GM12878 (cell line): ENCODE data around the gene ERCC5. TPM values are rescaled to one million over a fixed set of nuclear protein-coding genes. Genes with fewer than 3 reads are reported as not detected.

ENCODE experiments used
- BHLHE40 ChIP-seq, 2 experiments: fragments of 450-650 bp in 1 of 2; IDR thresholded peaks; 2 replicates each; pipeline ENCODE4 v1.6.1; 2011 to 2017; ENCODE audit warnings: low read depth in 2 of 2, borderline replicate concordance in 1 of 2, improper control_type of control experiment in 1 of 2, low read length in 1 of 2, mild to moderate bottlenecking in 1 of 2
- CREB1 ChIP-seq: IDR thresholded peaks from 2 replicates; pipeline ENCODE4 v1.6.1; 2012; ENCODE audit warnings: low read depth, mild to moderate bottlenecking, inconsistent platforms
- EP300 ChIP-seq, 2 experiments: fragments of 150-350 bp in 1 of 2; IDR thresholded peaks; 2 replicates each; pipeline ENCODE4 v1.6.1; 2011 to 2012; ENCODE audit warnings: low read depth in 2 of 2, low read length in 2 of 2, borderline replicate concordance in 1 of 2, improper control_type of control experiment in 1 of 2, inconsistent platforms in 1 of 2; ENCODE audit not compliant: control insufficient read depth in 1 of 2
- FOXK2 ChIP-seq: fragments of 450-650 bp; IDR thresholded peaks from 2 replicates; pipeline ENCODE4 v1.6.1; 2017; ENCODE audit warnings: mild to moderate bottlenecking, moderate library complexity
- HDGF ChIP-seq: fragments of 450-650 bp; IDR thresholded peaks from 2 replicates; pipeline ENCODE4 v1.6.1; 2016; ENCODE audit warnings: antibody characterized with exemption
- IKZF1 ChIP-seq: fragments of 450-650 bp; conservative IDR thresholded peaks from 2 replicates; pipeline ENCODE4 v1.6.1; 2017; ENCODE audit warnings: antibody characterized with exemption, mild to moderate bottlenecking
- KLF5 ChIP-seq: fragments of 450-650 bp; IDR thresholded peaks from 2 replicates; pipeline ENCODE4 v1.6.1; 2014; ENCODE audit warnings: mild to moderate bottlenecking; ENCODE audit not compliant: partially characterized antibody
- PML ChIP-seq: IDR thresholded peaks from 2 replicates; pipeline ENCODE4 v1.6.1; 2012; ENCODE audit warnings: low read length, inconsistent platforms
- SMARCA5 ChIP-seq: fragments of 450-650 bp; IDR thresholded peaks from 2 replicates; pipeline ENCODE4 v1.6.1; 2017; ENCODE audit warnings: mild to moderate bottlenecking
- SUZ12 ChIP-seq: fragments of 200-600 bp; sonication (generic); IDR thresholded peaks from one replicate; pipeline ENCODE4 v1.6.1; 2018; ENCODE audit warnings: antibody characterized with exemption, mild to moderate bottlenecking; ENCODE audit not compliant: unreplicated experiment
- YBX1 ChIP-seq: fragments of 450-650 bp; IDR thresholded peaks from 2 replicates; pipeline ENCODE4 v1.6.1; 2016; ENCODE audit warnings: antibody characterized with exemption
- ZNF207 ChIP-seq: fragments of 450-650 bp; IDR thresholded peaks from 2 replicates; pipeline ENCODE4 v1.6.1; 2014; ENCODE audit warnings: antibody characterized with exemption, mild to moderate bottlenecking, borderline replicate concordance
- polyA plus RNA-seq, 11 experiments: library from polyadenylated mRNA; depleted of rRNA in 4 of 11; unstranded in 6 of 11; stranded (reverse) in 5 of 11; fragments of >200 nt; fragmentation: Nextera tagmentation in 4 of 11; fragmentation: Illumina TruSeq in 1 of 11; extraction: Ambion mirVana in 4 of 11; extraction: Trizol in 1 of 11; gene quantifications; 1 replicate in 1 of 11; 2 replicates in 10 of 11; pipeline versions ENCODE4 v1.2.1 to v1.2.3, GENCODE V29; 2011 to 2016; ENCODE audit warnings: inconsistent platforms in 2 of 11, missing spikeins in 2 of 11, low read depth in 1 of 11
- total RNA-seq, 4 experiments: library from RNA; depleted of rRNA in 3 of 4; stranded (reverse); fragments of >200 nt in 3 of 4; fragmentation: Illumina TruSeq in 1 of 4; extraction: Trizol in 1 of 4; gene quantifications; 2 replicates each; pipeline versions ENCODE4 v1.2.1 to v1.2.3, GENCODE V29; 2013 to 2021
- TF ChIP-seq, protein P1 (sequence below): fragments of 450-650 bp; IDR thresholded peaks from 2 replicates; pipeline ENCODE4 v1.6.1; 2016; ENCODE audit warnings: mild to moderate bottlenecking, moderate library complexity, borderline replicate concordance
- TF ChIP-seq, protein P2 (sequence below): IDR thresholded peaks from 2 replicates; pipeline ENCODE4 v1.6.1; 2012; ENCODE audit warnings: improper control_type of control experiment, low read depth, low read length; ENCODE audit not compliant: insufficient replicate concordance
- TF ChIP-seq, protein P3 (sequence below): fragments of 450-650 bp; IDR thresholded peaks from 2 replicates; pipeline ENCODE4 v1.6.1; 2018; ENCODE audit warnings: borderline replicate concordance, mild to moderate bottlenecking; ENCODE audit not compliant: partially characterized antibody

ERCC5 gene
- total and polyA plus RNA-seq, 10 of the 15 experiments (the other 5 are each of a cell fraction or from before 2014, with no cell fraction given), result 11.7 to 59.2 (median 41.6) TPM

DNA sequence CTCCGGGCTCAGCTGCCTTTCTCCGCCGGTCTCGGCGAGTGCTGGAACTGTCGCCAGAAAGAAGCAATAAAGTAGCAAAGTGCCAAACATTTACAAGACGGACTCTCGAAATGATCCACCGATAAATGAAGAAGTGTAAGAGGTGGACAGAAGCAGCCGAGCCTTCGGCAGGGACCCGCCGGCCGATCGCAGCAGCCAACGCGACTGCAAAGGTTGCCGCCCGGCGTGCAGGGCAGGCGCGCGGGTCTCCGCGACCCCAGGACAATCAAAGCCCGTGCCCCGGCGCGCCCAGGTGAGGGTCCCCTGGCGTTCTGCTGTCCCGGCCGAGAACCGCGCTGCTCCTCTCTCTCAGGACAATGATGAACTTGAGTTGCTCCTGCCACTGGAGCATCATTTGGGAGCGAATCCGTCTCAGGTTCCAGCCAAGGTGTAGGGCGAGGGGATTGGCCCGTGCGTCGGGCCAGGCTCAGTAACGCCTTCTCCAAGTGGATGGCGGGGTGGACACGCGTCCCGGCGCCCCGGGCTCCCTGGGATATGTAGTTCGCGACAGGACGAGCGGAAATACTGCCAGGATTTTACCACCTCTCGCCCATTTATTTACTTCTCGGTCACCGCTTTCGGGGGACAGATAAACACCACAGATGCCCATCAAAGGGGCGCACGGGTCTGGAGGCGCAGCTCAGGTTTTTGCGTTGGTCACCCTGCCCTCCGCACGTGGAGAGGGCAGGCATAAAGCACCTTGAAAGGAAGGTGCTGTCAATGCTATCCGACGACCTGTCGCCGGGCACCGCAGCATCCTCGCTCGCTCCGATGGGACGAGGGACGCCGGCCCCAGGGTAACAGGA is 47.0 kb upstream of the ERCC5 start, which contains the start of the genes BIVM and POGLUT2 (continued):
- TF ChIP-seq, protein P1, sequence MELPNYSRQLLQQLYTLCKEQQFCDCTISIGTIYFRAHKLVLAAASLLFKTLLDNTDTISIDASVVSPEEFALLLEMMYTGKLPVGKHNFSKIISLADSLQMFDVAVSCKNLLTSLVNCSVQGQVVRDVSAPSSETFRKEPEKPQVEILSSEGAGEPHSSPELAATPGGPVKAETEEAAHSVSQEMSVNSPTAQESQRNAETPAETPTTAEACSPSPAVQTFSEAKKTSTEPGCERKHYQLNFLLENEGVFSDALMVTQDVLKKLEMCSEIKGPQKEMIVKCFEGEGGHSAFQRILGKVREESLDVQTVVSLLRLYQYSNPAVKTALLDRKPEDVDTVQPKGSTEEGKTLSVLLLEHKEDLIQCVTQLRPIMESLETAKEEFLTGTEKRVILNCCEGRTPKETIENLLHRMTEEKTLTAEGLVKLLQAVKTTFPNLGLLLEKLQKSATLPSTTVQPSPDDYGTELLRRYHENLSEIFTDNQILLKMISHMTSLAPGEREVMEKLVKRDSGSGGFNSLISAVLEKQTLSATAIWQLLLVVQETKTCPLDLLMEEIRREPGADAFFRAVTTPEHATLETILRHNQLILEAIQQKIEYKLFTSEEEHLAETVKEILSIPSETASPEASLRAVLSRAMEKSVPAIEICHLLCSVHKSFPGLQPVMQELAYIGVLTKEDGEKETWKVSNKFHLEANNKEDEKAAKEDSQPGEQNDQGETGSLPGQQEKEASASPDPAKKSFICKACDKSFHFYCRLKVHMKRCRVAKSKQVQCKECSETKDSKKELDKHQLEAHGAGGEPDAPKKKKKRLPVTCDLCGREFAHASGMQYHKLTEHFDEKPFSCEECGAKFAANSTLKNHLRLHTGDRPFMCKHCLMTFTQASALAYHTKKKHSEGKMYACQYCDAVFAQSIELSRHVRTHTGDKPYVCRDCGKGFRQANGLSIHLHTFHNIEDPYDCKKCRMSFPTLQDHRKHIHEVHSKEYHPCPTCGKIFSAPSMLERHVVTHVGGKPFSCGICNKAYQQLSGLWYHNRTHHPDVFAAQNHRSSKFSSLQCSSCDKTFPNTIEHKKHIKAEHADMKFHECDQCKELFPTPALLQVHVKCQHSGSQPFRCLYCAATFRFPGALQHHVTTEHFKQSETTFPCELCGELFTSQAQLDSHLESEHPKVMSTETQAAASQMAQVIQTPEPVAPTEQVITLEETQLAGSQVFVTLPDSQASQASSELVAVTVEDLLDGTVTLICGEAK, result peak; percentile 47; the same call in 1 of the 2 replicates
- no peak for TF ChIP-seq FOXK2
- no peak for TF ChIP-seq SUZ12
- TF ChIP-seq PML, result no peak
- no peak for TF ChIP-seq EP300 (IDR thresholded peaks at IDR 0.05; ENCODE audit: borderline replicate concordance in 1 of 2, control insufficient read depth in 1 of 2, low read depth in 2 of 2, low read length in 2 of 2)
- peak in 1 of 2 experiments; percentile 66; a peak in 2 of 4 replicates for TF ChIP-seq BHLHE40 (IDR thresholded peaks at IDR 0.05; ENCODE audit: borderline replicate concordance in 1 of 2, low read depth in 2 of 2, low read length in 1 of 2)
- TF ChIP-seq, protein P2, sequence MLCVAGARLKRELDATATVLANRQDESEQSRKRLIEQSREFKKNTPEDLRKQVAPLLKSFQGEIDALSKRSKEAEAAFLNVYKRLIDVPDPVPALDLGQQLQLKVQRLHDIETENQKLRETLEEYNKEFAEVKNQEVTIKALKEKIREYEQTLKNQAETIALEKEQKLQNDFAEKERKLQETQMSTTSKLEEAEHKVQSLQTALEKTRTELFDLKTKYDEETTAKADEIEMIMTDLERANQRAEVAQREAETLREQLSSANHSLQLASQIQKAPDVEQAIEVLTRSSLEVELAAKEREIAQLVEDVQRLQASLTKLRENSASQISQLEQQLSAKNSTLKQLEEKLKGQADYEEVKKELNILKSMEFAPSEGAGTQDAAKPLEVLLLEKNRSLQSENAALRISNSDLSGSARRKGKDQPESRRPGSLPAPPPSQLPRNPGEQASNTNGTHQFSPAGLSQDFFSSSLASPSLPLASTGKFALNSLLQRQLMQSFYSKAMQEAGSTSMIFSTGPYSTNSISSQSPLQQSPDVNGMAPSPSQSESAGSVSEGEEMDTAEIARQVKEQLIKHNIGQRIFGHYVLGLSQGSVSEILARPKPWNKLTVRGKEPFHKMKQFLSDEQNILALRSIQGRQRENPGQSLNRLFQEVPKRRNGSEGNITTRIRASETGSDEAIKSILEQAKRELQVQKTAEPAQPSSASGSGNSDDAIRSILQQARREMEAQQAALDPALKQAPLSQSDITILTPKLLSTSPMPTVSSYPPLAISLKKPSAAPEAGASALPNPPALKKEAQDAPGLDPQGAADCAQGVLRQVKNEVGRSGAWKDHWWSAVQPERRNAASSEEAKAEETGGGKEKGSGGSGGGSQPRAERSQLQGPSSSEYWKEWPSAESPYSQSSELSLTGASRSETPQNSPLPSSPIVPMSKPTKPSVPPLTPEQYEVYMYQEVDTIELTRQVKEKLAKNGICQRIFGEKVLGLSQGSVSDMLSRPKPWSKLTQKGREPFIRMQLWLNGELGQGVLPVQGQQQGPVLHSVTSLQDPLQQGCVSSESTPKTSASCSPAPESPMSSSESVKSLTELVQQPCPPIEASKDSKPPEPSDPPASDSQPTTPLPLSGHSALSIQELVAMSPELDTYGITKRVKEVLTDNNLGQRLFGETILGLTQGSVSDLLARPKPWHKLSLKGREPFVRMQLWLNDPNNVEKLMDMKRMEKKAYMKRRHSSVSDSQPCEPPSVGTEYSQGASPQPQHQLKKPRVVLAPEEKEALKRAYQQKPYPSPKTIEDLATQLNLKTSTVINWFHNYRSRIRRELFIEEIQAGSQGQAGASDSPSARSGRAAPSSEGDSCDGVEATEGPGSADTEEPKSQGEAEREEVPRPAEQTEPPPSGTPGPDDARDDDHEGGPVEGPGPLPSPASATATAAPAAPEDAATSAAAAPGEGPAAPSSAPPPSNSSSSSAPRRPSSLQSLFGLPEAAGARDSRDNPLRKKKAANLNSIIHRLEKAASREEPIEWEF, result no peak
- TF ChIP-seq IKZF1, result peak; percentile 93
- TF ChIP-seq SMARCA5, result no peak
- TF ChIP-seq ZNF207, result 0 out of 2 replicates have a peak, but pooled peaks have one; percentile 16
- peak; percentile 31 for TF ChIP-seq KLF5
- peak; percentile 95 for TF ChIP-seq CREB1
- TF ChIP-seq YBX1, result no peak
- TF ChIP-seq, protein P3, sequence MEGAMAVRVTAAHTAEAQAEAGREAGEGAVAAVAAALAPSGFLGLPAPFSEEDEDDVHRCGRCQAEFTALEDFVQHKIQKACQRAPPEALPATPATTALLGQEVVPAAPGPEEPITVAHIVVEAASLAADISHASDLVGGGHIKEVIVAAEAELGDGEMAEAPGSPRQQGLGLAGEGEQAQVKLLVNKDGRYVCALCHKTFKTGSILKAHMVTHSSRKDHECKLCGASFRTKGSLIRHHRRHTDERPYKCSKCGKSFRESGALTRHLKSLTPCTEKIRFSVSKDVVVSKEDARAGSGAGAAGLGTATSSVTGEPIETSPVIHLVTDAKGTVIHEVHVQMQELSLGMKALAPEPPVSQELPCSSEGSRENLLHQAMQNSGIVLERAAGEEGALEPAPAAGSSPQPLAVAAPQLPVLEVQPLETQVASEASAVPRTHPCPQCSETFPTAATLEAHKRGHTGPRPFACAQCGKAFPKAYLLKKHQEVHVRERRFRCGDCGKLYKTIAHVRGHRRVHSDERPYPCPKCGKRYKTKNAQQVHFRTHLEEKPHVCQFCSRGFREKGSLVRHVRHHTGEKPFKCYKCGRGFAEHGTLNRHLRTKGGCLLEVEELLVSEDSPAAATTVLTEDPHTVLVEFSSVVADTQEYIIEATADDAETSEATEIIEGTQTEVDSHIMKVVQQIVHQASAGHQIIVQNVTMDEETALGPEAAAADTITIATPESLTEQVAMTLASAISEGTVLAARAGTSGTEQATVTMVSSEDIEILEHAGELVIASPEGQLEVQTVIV, result peak; percentile 26
- TF ChIP-seq HDGF, result no peak
